T47D (cell line): ENCODE measurements around the gene USO1.
"Not testable (repeated sequence)": the region's sequence is repeated elsewhere in the genome, so short reads cannot be mapped to it uniquely, and the experiment has no call there.

Experiments
- DNase-seq, 2 experiments: peaks; one replicate each; pipeline versions ENCODE4 v3.0.0 to v3.0.0-alpha.2; 2011 to 2012; ENCODE audit warnings: low read depth in 1 of 2, low spot score in 1 of 2
- JUND ChIP-seq: IDR thresholded peaks from 2 replicates; pipeline ENCODE4 v1.6.1; 2012; ENCODE audit warnings: low read depth
- in situ Hi-C: cut with HindIII; loops from 2 replicates; pipeline ENCODE4 v1.10.0; 2016; ENCODE audit warnings: low sequenced_read_pairs, low pct_unique_long_range_greater_than_20kb

The USO1 gene

GRCh38 chr4:75745161-75745560 lies 20.8 kb downstream of the USO1 start:
- TF ChIP-seq JUND = no peak
- DNase-seq = no peak

GRCh38 chr4:75745721-75746199 lies 21.4 kb downstream of the USO1 start:
- in situ Hi-C loops = no loop called here

More at GRCh38 chr4:75745161-75745560, 20.8 kb downstream of the USO1 start:
- in situ Hi-C loops = no loop called here

GRCh38 chr4:75752637-75753036 lies 28.3 kb downstream of the USO1 start:
- in situ Hi-C loops = no loop called here
- no peak for TF ChIP-seq JUND
- no peak for DNase-seq

More at GRCh38 chr4:75745721-75746199, 21.4 kb downstream of the USO1 start:
- no peak for DNase-seq
- TF ChIP-seq JUND = no peak

- in situ Hi-C loops = no loop called here
- no peak for DNase-seq
- no peak for TF ChIP-seq JUND
These were observed 44.7 kb downstream of the USO1 start for GRCh38 chr4:75769036-75769435.

- DNase-seq = no peak
- in situ Hi-C loops = no loop called here
These were observed 47.2 kb downstream of the USO1 start for GRCh38 chr4:75771607-75772006.

GRCh38 chr4:75777589-75777988 lies 53.2 kb downstream of the USO1 start:
- no peak for DNase-seq
- in situ Hi-C loops = no loop called here
- no peak for TF ChIP-seq JUND

More at GRCh38 chr4:75771607-75772006, 47.2 kb downstream of the USO1 start:
- no peak for TF ChIP-seq JUND

GRCh38 chr4:75779105-75779757 lies 54.9 kb downstream of the USO1 start:
- no peak for TF ChIP-seq JUND
- in situ Hi-C loops = no loop called here
- no peak for DNase-seq

GRCh38 chr4:75781305-75781704 lies 56.9 kb downstream of the USO1 start:
- in situ Hi-C loops = no loop called here
- no peak for TF ChIP-seq JUND
- no peak for DNase-seq

GRCh38 chr4:75786526-75786925 lies 62.1 kb downstream of the USO1 start:
- no peak for TF ChIP-seq JUND
- in situ Hi-C loops = no loop called here
- DNase-seq = no peak

- in situ Hi-C loops = no loop called here
- DNase-seq = no peak
- no peak for TF ChIP-seq JUND
These were observed 62.6 kb downstream of the USO1 start for GRCh38 chr4:75786938-75787337.

GRCh38 chr4:75790024-75790423 lies 65.6 kb downstream of the USO1 start:
- no peak for DNase-seq
- in situ Hi-C loops = no loop called here
- TF ChIP-seq JUND = no peak

GRCh38 chr4:75800972-75801371 lies 76.6 kb downstream of the USO1 start:
- DNase-seq = no peak
- TF ChIP-seq JUND = no peak
- in situ Hi-C loops = no loop called here

- DNase-seq, in situ Hi-C loops: not testable (repeated sequence)
These were observed 81.7 kb downstream of the USO1 start for GRCh38 chr4:75806035-75806434.

- in situ Hi-C loops = no loop called here
- DNase-seq = no peak
These were observed 93.5 kb downstream of the USO1 start for GRCh38 chr4:75817901-75818300.

More at GRCh38 chr4:75817901-75818300, 93.5 kb downstream of the USO1 start:
- TF ChIP-seq JUND = no peak
